Measurements from ENCODE around the gene ZNF81.

Gene ZNF81

DNA sequence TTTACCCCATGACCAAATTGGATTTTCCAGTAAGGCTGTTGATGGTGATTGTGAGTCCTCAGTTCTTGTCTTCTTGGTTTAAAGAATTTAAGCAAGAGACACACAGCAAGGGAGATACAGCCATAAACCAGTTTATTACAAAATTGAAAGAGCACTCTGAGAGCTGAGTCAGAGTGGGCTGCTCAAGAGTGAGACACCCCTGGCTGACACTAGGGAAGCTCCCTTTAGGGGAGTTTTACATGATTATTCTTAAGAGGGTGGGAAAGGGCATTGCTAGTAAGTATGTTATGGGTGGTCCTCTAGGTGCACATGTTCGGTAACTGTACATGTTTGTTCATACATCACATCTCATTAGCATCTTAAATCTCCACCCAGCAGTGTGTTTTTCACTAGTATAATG is 18.8 kb upstream of the ZNF81 start:
- DNase-seq (ENCODE audit: low spot score): no peak
- TF ChIP-seq, protein P1, sequence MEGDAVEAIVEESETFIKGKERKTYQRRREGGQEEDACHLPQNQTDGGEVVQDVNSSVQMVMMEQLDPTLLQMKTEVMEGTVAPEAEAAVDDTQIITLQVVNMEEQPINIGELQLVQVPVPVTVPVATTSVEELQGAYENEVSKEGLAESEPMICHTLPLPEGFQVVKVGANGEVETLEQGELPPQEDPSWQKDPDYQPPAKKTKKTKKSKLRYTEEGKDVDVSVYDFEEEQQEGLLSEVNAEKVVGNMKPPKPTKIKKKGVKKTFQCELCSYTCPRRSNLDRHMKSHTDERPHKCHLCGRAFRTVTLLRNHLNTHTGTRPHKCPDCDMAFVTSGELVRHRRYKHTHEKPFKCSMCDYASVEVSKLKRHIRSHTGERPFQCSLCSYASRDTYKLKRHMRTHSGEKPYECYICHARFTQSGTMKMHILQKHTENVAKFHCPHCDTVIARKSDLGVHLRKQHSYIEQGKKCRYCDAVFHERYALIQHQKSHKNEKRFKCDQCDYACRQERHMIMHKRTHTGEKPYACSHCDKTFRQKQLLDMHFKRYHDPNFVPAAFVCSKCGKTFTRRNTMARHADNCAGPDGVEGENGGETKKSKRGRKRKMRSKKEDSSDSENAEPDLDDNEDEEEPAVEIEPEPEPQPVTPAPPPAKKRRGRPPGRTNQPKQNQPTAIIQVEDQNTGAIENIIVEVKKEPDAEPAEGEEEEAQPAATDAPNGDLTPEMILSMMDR (IDR thresholded peaks at IDR 0.05; ENCODE audit: borderline replicate concordance, control extremely low read depth, extremely low read depth, insufficient read depth, missing control alignments): no peak
- in situ Hi-C loops (cut with MboI; ENCODE audit: low sequenced_read_pairs, unreplicated experiment): no loop called here

DNA sequence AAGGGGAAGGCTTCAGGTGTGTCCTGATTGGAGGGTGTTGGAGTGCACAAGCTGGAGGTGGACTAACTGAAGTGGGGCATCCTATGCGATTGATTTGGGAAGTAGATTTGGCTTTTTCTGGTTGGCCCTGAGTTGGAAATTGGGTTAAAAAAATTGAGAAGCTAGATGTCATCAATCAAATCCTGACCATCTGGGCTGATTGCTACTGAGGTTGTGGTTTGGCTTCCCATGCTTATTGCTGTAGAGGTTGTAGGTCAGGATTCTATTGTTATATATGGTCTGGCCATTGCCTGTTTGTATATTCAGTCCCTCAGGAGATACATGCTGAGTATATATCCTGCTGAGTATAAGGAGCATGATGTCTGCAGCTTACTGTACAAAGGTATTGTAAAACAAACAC is 7.7 kb upstream of the ZNF81 start:
- TF ChIP-seq, protein P1 (IDR thresholded peaks at IDR 0.05; ENCODE audit: borderline replicate concordance, control extremely low read depth, extremely low read depth, insufficient read depth, missing control alignments): no peak
- in situ Hi-C loops (cut with MboI; ENCODE audit: low sequenced_read_pairs, unreplicated experiment): no loop called here
- DNase-seq (ENCODE audit: low spot score): no peak

DNA sequence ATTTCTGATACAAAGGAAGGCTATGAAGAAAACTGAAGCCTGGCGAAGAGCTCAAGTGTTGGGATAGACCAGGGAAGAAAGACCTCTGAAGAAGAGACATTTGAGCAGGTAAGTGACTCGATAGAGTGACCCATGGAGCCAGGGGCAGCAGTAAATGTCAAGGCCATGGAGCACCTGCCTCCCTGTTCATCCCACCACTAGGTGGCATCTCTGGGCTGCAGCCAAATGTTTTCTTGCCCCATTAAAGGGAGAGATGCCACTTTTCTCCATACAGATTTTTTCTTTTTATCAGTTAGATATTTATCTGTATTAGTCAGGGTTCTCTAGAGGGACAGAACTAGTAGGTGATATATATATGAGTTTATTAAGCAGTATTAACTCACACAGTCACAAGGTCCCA is 4.9 kb upstream of the ZNF81 start:
- in situ Hi-C loops (cut with MboI; ENCODE audit: low sequenced_read_pairs, unreplicated experiment): loop anchor here (10.0 kb wide), 1 partner anchor 193 kb away; no protein-coding TSS in a partner anchor
- DNase-seq (ENCODE audit: low spot score): peak; percentile 54
- TF ChIP-seq, protein P1 (IDR thresholded peaks at IDR 0.05; ENCODE audit: borderline replicate concordance, control extremely low read depth, extremely low read depth, insufficient read depth, missing control alignments): peak; percentile 57

- in situ Hi-C loops (cut with MboI; ENCODE audit: low sequenced_read_pairs, unreplicated experiment): loop anchor here (10.0 kb wide), 1 partner anchor 186 kb away; no protein-coding TSS in a partner anchor
- DNase-seq (ENCODE audit: low spot score): no peak
- TF ChIP-seq, protein P1 (IDR thresholded peaks at IDR 0.05; ENCODE audit: borderline replicate concordance, control extremely low read depth, extremely low read depth, insufficient read depth, missing control alignments): no peak
These were observed 1.7 kb downstream of the ZNF81 start for GRCh38 chrX:47838361-47838760.

- in situ Hi-C loops (cut with MboI; ENCODE audit: low sequenced_read_pairs, unreplicated experiment): no loop called here
- TF ChIP-seq, protein P1 (IDR thresholded peaks at IDR 0.05; ENCODE audit: borderline replicate concordance, control extremely low read depth, extremely low read depth, insufficient read depth, missing control alignments): no peak
These were observed 3.4 kb downstream of the ZNF81 start for GRCh38 chrX:47840111-47840510.

GRCh38 chrX:47843363-47843762 is 6.7 kb downstream of the ZNF81 start:
- no peak for DNase-seq (ENCODE audit: low spot score)
- in situ Hi-C loops (cut with MboI; ENCODE audit: low sequenced_read_pairs, unreplicated experiment): no loop called here
- TF ChIP-seq, protein P1 (IDR thresholded peaks at IDR 0.05; ENCODE audit: borderline replicate concordance, control extremely low read depth, extremely low read depth, insufficient read depth, missing control alignments): no peak

More at GRCh38 chrX:47840111-47840510, 3.4 kb downstream of the ZNF81 start:
- no peak for DNase-seq (ENCODE audit: low spot score)

DNA sequence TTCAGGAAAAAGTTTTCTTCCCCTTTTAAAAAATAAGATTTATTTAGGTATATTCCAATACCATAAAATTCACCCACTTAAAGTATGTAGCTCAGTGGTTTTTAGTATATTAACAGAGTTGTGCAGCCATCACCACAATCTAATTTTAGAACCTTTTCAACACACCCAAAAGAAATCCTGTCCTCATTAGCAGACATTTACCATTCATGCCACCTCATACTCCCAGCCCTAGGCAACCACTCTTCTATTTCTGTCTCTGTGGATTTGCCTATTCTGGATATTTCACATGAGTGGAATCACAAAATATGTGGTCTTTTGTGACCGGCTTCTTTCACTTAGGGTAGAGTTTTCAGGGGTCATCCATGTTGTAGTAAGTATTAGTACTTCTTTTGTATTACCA is 7.4 kb downstream of the ZNF81 start:
- TF ChIP-seq, protein P1 (IDR thresholded peaks at IDR 0.05; ENCODE audit: borderline replicate concordance, control extremely low read depth, extremely low read depth, insufficient read depth, missing control alignments): no peak
- in situ Hi-C loops (cut with MboI; ENCODE audit: low sequenced_read_pairs, unreplicated experiment): no loop called here
- no peak for DNase-seq (ENCODE audit: low spot score)
